Colonic mucosa (tissue), 4 donors: ENCODE data around the gene GALNT5. TPM values are rescaled to one million over a fixed set of nuclear protein-coding genes. Genes with fewer than 3 reads are reported as not detected.

Experiments used
- DNase-seq: peaks from one replicate; pipeline ENCODE4 v3.0.0-alpha.2; 2020
- H3K27ac ChIP-seq: fragments of 200-600 bp; one replicate; pipeline ENCODE4 v1.8.0; 2021
- H3K27me3 ChIP-seq: fragments of 200-600 bp; one replicate; pipeline ENCODE4 v1.8.0; 2021
- H3K36me3 ChIP-seq: fragments of 200-600 bp; one replicate; pipeline ENCODE4 v1.8.0; 2021
- H3K4me1 ChIP-seq: fragments of 200-600 bp; one replicate; pipeline ENCODE4 v1.8.0; 2021; ENCODE audit warnings: mild to moderate bottlenecking
- H3K4me3 ChIP-seq: fragments of 200-600 bp; one replicate; pipeline ENCODE4 v1.8.0; 2021
- H3K9ac ChIP-seq, 2 donors: one replicate each; pipeline ENCODE4 v1.7.0; 2013; ENCODE audit warnings: control low read depth in 2 of 2, low read depth in 2 of 2, low read length in 2 of 2
- H3K9me3 ChIP-seq: fragments of 200-600 bp; one replicate; pipeline ENCODE4 v1.8.0; 2021
- intact Hi-C: fragments of 100-400 bp; cut with DNase I; formaldehyde crosslinking; loops from one replicate; pipeline ENCODE4 v1.14.1; 2022
- total RNA-seq, 2 donors: library from RNA; stranded (reverse); fragmentation: NEBNext Ultra II Directional in 1 of 2; extraction: Animal tissue kit (Norgen Biotek cat#: 25700) in 1 of 2; gene quantifications; one replicate each; pipeline ENCODE4 v1.2.1, GENCODE V29; 2021
- TF ChIP-seq, protein P1 (sequence below): fragments of 200-600 bp; IDR thresholded peaks from one replicate; pipeline ENCODE4 v1.8.0; 2022; ENCODE audit warnings: antibody characterized with exemption, mild to moderate bottlenecking
- donor health status: healthy.
- donor health status: DM: no; HTN: no; CAD: no.
- donor health status: DM: no; HTN: no; CAD: no.

GALNT5 gene
- total RNA-seq, 2 donors from 2014 or later: 52.4 to 56.3 TPM

DNA sequence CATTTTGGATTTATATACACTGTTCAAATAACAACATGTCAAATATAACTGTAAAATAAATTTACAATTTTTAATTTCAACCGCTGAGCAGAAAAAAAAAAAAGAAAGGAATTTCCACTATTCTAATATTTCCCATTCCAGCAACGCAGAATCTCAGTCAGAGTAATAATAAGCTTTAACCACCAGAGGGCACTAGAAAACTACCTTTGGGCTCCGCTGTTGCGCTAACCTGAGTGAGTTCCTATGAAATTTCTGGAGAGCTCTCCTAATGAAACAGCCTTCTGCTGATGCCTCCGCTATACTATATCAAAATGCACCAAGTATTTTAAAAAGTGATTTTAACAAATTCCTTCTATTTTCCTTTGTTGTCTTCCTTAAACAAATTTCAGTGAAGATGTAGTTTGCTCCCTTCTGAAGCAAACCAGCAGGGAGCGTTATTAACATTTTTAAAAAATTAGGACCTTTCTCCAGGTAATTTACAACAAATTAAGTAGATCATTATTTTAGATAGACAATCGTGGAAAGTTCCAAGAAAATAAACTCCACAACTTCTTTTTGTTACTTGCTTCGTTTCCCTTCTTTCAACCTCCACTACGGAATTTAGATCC, 45.1 kb downstream of the GALNT5 start:
- H3K4me1 ChIP-seq: no peaks in the 10 kb centered on the region
- intact Hi-C loops: loop anchor here (10.0 kb wide), 2 partner anchors 192 to 452 kb away; no protein-coding TSS in a partner anchor
- TF ChIP-seq, protein P1, sequence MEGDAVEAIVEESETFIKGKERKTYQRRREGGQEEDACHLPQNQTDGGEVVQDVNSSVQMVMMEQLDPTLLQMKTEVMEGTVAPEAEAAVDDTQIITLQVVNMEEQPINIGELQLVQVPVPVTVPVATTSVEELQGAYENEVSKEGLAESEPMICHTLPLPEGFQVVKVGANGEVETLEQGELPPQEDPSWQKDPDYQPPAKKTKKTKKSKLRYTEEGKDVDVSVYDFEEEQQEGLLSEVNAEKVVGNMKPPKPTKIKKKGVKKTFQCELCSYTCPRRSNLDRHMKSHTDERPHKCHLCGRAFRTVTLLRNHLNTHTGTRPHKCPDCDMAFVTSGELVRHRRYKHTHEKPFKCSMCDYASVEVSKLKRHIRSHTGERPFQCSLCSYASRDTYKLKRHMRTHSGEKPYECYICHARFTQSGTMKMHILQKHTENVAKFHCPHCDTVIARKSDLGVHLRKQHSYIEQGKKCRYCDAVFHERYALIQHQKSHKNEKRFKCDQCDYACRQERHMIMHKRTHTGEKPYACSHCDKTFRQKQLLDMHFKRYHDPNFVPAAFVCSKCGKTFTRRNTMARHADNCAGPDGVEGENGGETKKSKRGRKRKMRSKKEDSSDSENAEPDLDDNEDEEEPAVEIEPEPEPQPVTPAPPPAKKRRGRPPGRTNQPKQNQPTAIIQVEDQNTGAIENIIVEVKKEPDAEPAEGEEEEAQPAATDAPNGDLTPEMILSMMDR: peak; percentile 71

DNA sequence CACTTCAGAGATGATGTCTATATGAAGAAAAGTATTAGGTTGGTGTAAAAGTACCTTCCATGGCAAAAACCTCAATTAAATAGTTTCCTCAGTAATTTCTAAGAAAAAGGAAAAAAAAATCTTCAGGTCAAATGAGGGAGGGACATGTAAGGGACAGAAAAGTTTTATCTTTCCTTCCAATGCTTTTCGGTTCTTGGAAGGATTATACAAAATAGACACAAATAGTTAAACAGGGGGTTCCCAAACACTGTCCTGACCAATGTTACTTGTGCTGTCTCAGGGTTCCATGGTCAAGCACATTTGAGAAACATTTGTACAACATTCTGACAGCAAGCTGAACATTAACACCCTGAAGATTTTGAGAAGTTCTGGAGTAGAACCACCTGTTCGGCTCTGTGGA, 46.1 kb downstream of the GALNT5 start:
- no peaks in the 10 kb centered on the region for H3K36me3 ChIP-seq
- no peak overlapping the region for H3K4me3 ChIP-seq
- intact Hi-C loops: loop anchor here (10.0 kb wide), 2 partner anchors 191 to 451 kb away; no protein-coding TSS in a partner anchor
- H3K9me3 ChIP-seq: no peaks in the 10 kb centered on the region
- DNase-seq: no peak
- H3K9ac ChIP-seq: no peak overlapping the region
- no peak overlapping the region for H3K27ac ChIP-seq
- TF ChIP-seq, protein P1: no peak
- no peaks in the 10 kb centered on the region for H3K4me1 ChIP-seq
- H3K27me3 ChIP-seq: no peaks in the 10 kb centered on the region

More for the DNA sequence above, 45.1 kb downstream of the GALNT5 start:
- H3K27me3 ChIP-seq: no peaks in the 10 kb centered on the region
- H3K9me3 ChIP-seq: no peaks in the 10 kb centered on the region
- no peaks in the 10 kb centered on the region for H3K36me3 ChIP-seq
- no peak for DNase-seq
- no peak overlapping the region for H3K27ac ChIP-seq
- H3K9ac ChIP-seq: no peak overlapping the region
- no peak overlapping the region for H3K4me3 ChIP-seq

DNA sequence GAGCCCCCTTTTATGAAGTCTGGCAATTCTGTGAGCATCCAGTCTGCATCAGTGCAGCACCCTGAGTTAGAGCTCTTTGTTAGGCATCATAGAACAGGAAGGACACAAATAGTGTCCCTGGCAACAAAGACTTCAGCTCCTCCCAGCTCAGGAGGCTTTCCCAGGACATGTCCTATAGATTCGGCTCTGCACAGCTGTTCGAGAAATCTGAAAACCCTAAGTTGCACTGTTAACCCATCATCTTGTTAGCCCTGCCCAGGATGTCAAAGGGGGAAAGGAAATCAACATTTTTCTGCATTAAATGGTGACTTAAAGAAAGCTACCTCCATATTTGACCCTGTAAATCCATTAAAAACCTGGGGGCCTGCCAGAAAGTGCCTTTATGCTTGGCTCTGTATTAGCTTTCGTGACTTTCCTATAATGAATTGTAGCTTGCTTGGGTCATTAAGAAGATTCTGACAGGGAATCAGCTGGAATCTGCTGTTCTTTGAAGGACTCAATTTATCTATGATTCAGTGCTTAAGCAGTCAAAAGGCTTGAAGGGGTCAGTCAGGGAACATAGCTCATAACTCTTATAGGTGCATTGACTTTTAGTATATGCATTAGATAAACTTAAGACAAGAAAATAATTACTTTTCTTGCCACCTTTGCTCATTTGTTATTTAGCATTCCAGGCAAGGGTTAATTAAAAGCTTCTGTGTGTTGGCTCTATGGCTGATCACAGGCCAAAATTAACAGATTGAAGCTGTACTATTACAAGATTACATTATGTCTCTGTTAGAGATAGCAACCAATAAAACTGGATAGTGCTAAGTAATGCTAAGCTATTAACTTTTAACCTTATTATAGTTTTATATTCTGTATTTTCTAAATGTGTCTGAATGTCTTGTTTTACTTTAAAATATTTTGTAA, 47.6 kb downstream of the GALNT5 start:
- DNase-seq: no peak

DNA sequence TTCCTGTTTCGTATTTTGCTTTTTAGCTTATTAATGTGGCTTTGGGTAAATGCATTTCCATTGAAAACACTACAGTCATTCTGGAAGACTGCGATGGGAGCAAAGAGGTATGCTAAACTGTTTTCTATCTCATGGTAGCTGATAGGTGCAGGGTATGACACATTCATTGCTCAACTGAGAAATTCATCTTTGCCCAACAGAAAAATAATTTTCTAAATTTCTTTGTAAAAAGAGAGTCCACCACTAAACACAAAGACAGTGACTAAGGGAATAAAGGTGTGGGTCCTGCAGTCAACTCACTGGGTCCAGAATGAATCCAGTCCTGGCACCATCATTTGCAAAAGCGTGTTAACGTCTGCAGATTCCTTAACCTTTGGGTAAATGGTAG, 48.2 kb downstream of the GALNT5 start:
- TF ChIP-seq, protein P1: no peak
- DNase-seq: no peak
- H3K27ac ChIP-seq: no peak overlapping the region
- no peak overlapping the region for H3K4me3 ChIP-seq
- H3K4me1 ChIP-seq: no peaks in the 10 kb centered on the region
- intact Hi-C loops: loop anchor here (10.0 kb wide), 2 partner anchors 189 to 449 kb away; no protein-coding TSS in a partner anchor
- H3K9ac ChIP-seq: no peak overlapping the region
- H3K36me3 ChIP-seq: no peaks in the 10 kb centered on the region
- H3K9me3 ChIP-seq: no peaks in the 10 kb centered on the region
- no peaks in the 10 kb centered on the region for H3K27me3 ChIP-seq

More for the DNA sequence above, 47.6 kb downstream of the GALNT5 start:
- Histone ChIP-seq H3K27me3 (no peaks in the 10 kb centered on the region), H3K36me3 (no peaks in the 10 kb centered on the region), H3K27ac (no peak overlapping the region), H3K9ac (no peak overlapping the region), H3K4me1 (no peaks in the 10 kb centered on the region), H3K4me3 (no peak overlapping the region), H3K9me3 (no peaks in the 10 kb centered on the region)
- intact Hi-C loops: loop anchor here (10.0 kb wide), 2 partner anchors 190 to 450 kb away; no protein-coding TSS in a partner anchor
- TF ChIP-seq, protein P1: no peak

DNA sequence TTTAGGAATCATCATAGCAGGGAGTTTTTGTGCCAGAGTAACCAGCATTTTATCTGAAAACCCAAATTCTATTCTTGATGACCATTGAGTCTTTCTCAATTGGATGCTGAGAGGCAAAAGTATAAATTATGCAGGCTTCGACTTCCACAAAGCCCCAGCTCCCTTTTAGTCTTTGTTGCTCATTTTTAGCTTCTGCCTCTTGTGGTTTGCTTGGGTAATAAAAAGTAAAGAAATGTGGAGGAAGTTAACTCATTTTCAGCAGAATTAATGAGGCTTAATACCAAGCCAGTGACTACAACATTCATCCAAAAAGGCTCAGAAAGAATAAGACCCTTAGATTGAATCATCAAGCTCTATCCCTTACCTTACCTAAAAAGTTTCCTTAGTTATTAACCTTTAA, 49.5 kb downstream of the GALNT5 start:
- intact Hi-C loops: loop anchor here (10.0 kb wide), 2 partner anchors 188 to 448 kb away; no protein-coding TSS in a partner anchor
- Histone ChIP-seq H3K4me1 (no peaks in the 10 kb centered on the region), H3K27ac (no peak overlapping the region), H3K9ac (no peak overlapping the region), H3K4me3 (no peak overlapping the region), H3K9me3 (no peaks in the 10 kb centered on the region), H3K36me3 (no peaks in the 10 kb centered on the region), H3K27me3 (no peaks in the 10 kb centered on the region)
- TF ChIP-seq, protein P1: no peak
- DNase-seq: no peak
